HG03342 (cell line): ENCODE measurements around the gene LAMTOR3.
"Not testable (repeated sequence)": the region's sequence is repeated elsewhere in the genome, so short reads cannot be mapped to it uniquely, and the experiment has no call there.

Experiments used
- ATAC-seq: cut with Tn5 transposase; IDR thresholded peaks from one replicate; pipeline ENCODE4 v1.9.1; 2021; ENCODE audit warnings: mild to moderate bottlenecking, moderate library complexity; ENCODE audit not compliant: unreplicated experiment

Gene LAMTOR3

GRCh38 chr4:99832758-99833157 is 61.5 kb downstream of the LAMTOR3 start:
- no peak for ATAC-seq

GRCh38 chr4:99832321-99832720 is 61.9 kb downstream of the LAMTOR3 start:
- no peak for ATAC-seq

- not testable (repeated sequence) for ATAC-seq
Observed at GRCh38 chr4:99830051-99830450, 64.2 kb downstream of the LAMTOR3 start.

GRCh38 chr4:99828477-99828876 is 65.8 kb downstream of the LAMTOR3 start:
- ATAC-seq = no peak
